Stimulated activated CD8-positive, alpha-beta memory T cell treated with anti-CD3 and anti-CD28 coated beads, Interleukin-15, amount 100 ng/mL, for 4 hours (primary cell): Measurements from ENCODE around the gene CREG2.
A peak's percentile ranks its signal among the peaks of the same experiment; 100 is the strongest.

Experiments
- DNase-seq, 2 donors: peaks; one replicate each; pipeline ENCODE4 v3.0.0-alpha.2; 2020; ENCODE audit warnings: low read depth in 2 of 2

Gene CREG2

DNA sequence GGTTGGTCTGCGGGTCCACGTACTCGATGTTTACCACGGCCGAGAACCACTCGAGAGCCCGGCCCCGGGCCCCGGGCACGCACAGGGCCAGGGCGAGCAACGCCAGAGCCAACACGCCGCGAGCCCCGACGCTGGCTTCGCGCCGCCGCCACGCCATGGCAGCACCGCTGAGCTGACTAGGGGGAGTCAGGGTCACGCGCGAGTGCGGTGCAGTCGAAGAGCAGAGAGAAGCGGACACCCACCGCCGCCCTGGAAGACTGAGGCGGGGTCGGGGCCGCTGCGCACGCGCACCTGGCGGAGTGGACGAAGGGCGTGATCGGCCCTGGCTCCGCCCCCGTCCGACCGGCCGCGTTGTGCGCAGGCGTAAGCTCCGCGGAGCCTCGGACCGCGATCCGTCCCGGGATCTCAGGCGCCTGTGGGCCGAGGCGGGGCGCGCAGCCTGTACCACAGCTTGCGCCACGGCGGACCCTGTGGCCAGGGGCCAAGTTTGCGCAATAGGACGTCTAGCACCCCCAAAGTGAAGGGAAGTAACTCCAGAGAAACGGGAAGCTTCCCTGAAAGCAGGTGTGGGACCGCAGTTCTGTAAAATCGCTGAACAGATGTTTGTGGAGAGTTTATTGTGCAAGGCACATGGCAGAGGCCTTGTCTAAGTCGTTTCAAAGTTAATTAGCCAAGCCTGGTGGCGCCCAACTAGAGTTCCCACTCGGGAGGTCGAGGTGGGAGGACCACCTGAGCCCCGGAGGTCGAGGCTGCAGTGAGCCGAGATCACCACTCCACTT, 78.7 kb downstream of the CREG2 start, which contains the start of gene RNF149:
RNF149 (minus strand) TSS at position 270 of the 779 bp plus-strand sequence; CDS start at position 157, 113 bp downstream.
- DNase-seq: peak; percentile 82 to 84

DNA sequence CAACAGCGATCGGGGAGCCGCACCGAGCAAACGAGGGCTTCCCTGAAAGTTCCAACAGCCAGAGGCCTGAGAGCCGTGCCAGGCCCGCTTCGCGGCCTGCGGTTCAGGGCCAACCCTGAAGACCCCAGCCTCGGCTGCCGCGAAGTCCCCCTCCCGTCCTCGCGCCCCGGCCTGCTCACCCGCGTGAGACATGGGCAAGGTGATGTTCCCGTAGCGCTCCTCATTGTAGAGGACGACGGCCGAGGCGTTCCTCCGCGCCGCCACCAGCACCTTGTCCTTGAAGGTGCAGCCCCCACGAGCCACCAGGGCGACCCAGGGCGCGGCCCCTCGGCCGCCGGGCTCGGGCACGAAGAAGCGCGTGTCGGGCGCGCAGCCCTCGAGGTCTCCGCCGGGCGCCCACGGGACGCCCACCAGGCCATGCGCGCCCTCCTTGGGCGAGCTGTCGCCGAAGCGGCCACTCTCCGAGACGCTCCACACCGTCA, 79.3 kb downstream of the CREG2 start:
- DNase-seq: no peak

DNA sequence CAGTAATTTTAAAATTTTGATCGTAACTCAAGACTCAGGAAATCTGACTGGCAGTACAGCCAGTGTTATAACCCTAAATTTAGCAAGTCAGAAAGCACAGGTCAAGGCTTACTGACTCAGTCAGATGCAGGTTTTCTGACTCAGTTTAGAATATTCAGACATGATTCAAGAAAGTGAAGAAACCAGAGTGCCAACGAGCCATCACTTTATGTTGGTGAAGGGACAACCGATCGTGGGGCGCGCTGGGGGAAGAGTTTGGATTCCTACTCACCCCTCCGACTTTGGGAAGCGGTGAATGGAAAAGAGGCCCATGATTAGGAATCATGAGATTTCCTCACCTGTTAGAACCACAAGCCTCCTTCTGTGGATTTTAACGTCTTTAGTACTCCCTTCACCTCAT, 79.8 kb downstream of the CREG2 start:
- DNase-seq: no peak

DNA sequence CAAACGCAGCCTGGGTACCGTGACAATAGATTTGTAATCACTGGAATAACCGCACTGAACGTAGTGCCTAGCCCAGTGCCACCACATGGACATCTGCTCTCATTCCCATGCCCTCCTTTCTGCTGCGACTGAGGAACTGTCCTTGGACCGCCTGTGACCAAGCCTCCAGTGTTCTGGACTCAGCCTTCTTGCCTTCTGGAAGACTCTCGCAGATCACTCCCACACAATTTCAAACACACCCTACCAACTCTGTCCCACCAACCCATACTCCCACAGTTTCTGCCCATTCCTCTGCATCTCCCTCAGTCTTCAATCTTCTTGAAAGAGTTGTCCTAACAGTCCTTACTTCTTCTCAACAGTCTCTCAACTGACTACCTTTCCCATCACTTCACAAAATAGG, 80.9 kb downstream of the CREG2 start:
- no peak for DNase-seq

DNA sequence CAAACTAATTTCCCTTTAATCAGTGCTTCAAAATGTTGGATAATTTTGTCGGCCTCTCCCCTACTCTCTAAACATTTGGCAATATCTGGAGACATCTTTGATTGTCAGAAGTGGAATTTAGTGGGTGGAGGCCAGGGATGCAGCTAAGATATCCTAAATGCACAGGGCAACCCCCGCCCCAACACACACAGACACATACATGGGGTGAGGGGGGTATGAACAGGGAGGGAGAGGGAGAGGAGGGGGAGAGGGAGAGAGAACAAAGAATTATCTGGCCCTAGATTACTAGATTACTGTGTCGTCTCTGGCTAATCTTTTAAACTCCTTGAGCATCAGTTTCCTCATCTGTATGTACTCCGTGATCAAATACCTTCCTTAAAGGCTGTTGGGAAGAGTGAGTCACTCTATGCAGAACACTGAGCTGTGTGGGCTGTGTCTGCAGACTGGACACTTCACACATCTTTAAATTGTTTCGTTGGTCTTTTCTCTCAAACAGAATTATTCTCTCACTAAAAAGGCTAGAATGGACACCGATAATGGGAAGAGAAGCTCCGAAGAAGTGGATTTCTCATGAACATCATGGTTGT, 81.7 kb downstream of the CREG2 start:
- DNase-seq: no peak

DNA sequence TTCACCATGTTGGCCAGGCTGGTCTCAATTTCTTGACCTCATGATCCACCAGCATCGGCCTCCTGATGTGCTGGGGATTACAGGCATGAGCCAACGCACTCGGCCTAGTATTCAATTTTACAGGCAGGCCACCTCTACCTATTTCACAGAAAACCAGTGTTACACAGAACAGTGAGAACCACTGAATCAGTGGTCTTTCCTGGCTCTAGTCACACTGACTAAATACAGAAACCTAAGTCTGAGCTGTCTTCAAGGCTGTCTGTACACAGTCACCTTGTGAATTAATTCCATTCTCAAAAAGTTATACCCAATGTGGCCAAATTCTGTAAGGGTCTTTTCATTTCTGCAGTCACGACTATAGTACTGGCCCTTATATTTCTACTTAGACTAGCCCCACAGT, 82.3 kb downstream of the CREG2 start:
- DNase-seq: no peak

DNA sequence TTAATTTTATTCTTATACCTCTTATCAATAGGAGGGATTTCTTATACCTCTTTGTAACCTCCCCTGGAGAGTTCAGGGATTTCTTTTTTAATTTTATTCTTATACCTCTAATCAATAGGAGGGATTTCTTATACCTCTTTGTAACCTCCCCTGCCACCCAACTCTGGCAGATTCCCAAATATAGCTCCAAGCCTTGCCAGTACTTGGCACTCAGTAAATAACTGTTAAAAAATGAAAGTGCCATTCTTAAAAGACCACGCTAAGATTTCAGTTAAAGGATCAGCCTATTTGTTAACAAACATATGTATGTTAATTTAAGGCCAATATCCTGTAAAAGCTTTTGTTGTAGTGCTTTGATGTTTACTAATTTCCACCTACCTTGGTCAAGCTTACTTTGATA, 83.6 kb downstream of the CREG2 start:
- DNase-seq: no peak

GRCh38 chr2:101302016-101302415, 85.3 kb downstream of the CREG2 start:
- DNase-seq: no peak

DNA sequence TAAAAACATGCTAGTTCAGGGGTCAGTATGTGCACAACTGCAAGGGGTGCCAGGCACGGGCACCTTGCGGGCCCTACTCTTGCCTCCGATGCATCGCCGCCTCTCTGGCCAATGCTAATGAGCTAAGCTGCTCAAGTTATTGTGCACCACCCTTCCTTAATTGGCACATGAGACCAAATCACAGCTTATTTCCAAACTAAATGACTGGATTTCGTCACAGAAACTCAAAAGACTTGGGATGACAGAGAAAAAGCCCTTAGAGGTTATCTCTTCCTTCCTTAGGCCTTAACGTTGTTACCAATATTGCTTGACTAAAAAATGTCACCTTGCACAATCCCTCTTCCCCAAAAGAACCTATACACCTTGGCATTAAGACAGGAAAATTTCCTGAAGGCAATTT, 86.5 kb downstream of the CREG2 start:
- DNase-seq: no peak

- DNase-seq: no peak
Measured at GRCh38 chr2:101300164-101300563, 87.1 kb downstream of the CREG2 start.

- DNase-seq: no peak
Measured at GRCh38 chr2:101299604-101300003, 87.7 kb downstream of the CREG2 start.

DNA sequence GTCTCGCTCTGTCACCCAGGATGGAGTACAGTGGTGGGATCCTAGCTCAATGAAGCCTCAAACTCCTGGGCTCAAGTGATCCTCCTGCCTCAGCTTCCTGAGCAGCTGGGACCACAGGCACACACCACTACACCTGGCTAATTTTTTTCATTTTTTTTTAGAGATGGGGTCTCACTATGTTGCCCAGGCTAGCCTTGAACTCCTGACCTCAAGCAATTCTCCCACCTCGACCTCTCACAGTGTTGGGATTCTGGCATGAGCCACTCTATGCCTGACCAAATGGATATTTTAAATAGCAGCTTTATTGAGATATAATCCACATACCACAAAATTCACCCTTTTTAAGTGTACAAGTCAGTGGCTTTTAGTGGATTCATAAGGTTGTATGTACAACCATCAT, 89.9 kb downstream of the CREG2 start:
- DNase-seq: no peak

GRCh38 chr2:101296371-101296770, 90.9 kb downstream of the CREG2 start:
- DNase-seq: no peak

- no peak for DNase-seq
Measured at GRCh38 chr2:101295895-101296294, 91.4 kb downstream of the CREG2 start.
